HL-60 (cell line): ENCODE data around the gene S100PBP.
A peak's percentile ranks its signal among the peaks of the same experiment; 100 is the strongest.

Experiments
- DNase-seq, 2 experiments: peaks; one replicate each; pipeline ENCODE4 v3.0.0-alpha.2; 2010 to 2020; ENCODE audit warnings: low read depth in 1 of 2, low spot score in 1 of 2
- H3K27ac ChIP-seq: fragments of 250-450 bp; sonication (Bioruptor Pico); replicated peaks from 2 replicates; pipeline ENCODE4 v1.5.1; 2020; ENCODE audit warnings: mild to moderate bottlenecking, moderate library complexity
- H3K27me3 ChIP-seq: fragments of 250-450 bp; sonication (Bioruptor Pico); 2 replicates; pipeline ENCODE4 v1.5.1; 2021; ENCODE audit warnings: mild to moderate bottlenecking, moderate library complexity; ENCODE audit not compliant: insufficient read depth, poor library complexity, severe bottlenecking
- H3K4me3 ChIP-seq: replicated peaks from 2 replicates; pipeline ENCODE4 v1.5.1; 2011; ENCODE audit warnings: mild to moderate bottlenecking, control low read depth, low read length; ENCODE audit not compliant: insufficient read depth
- CTCF ChIP-seq: IDR thresholded peaks from one replicate; pipeline ENCODE4 v1.5.1; 2011; ENCODE audit warnings: low read length, control low read depth, inconsistent platforms; ENCODE audit not compliant: insufficient read depth
- GABPA ChIP-seq: IDR thresholded peaks from 2 replicates; pipeline ENCODE4 v1.6.1; 2012; ENCODE audit warnings: low read depth
- POLR2AphosphoS5 ChIP-seq: IDR thresholded peaks from 2 replicates; pipeline ENCODE4 v1.6.1; 2012; ENCODE audit warnings: low read depth
- REST ChIP-seq: IDR thresholded peaks from 2 replicates; pipeline ENCODE4 v1.6.1; 2012; ENCODE audit warnings: low read depth; ENCODE audit not compliant: insufficient replicate concordance
- SPI1 ChIP-seq: IDR thresholded peaks from 2 replicates; pipeline ENCODE4 v1.6.1; 2012; ENCODE audit warnings: low read depth, mild to moderate bottlenecking, borderline replicate concordance

Gene S100PBP

GRCh38 chr1:32900371-32900955 lies 83.0 kb downstream of the S100PBP start:
- Histone ChIP-seq H3K27ac (no peak overlapping the region), H3K4me3 (no peak overlapping the region), H3K27me3 (peaks cover 41% of the 10 kb centered on the region)
- DNase-seq, result no peak
- no peak for TF ChIP-seq GABPA
- TF ChIP-seq REST, result no peak
- no peak for TF ChIP-seq CTCF
- TF ChIP-seq SPI1, result no peak
- TF ChIP-seq POLR2AphosphoS5, result no peak

- TF ChIP-seq GABPA, result no peak
- peak in 1 of 2 experiments; percentile 5 for DNase-seq
- Histone ChIP-seq H3K27ac (no peak within 1 kb of the TSS), H3K4me3 (peak within 1 kb of the TSS; percentile 27), H3K27me3 (peaks cover 41% of the 10 kb centered on the region)
Measured at GRCh38 chr1:32900956-32901822, 83.7 kb downstream of the S100PBP start, which contains the start of gene TMEM54. TMEM54 (minus strand) TSS chr1:32901389; CDS start chr1:32901238, 151 bp downstream.

GRCh38 chr1:32901823-32902534 lies 84.5 kb downstream of the S100PBP start:
- DNase-seq, result no peak
- Histone ChIP-seq H3K27me3 (peaks cover 41% of the 10 kb centered on the region), H3K27ac (no peak overlapping the region), H3K4me3 (no peak overlapping the region)
- TF ChIP-seq REST, result no peak
- TF ChIP-seq CTCF, result no peak
- TF ChIP-seq POLR2AphosphoS5, result no peak
- TF ChIP-seq GABPA, result no peak

- peaks cover 41% of the 10 kb centered on the region for H3K27me3 ChIP-seq
- DNase-seq, result no peak
- no peak for TF ChIP-seq POLR2AphosphoS5
- TF ChIP-seq SPI1, result no peak
- TF ChIP-seq REST, result no peak
- TF ChIP-seq GABPA, result no peak
- no peak for TF ChIP-seq CTCF
- no peak overlapping the region for H3K4me3 ChIP-seq
- no peak overlapping the region for H3K27ac ChIP-seq
Measured at GRCh38 chr1:32902535-32902920, 85.1 kb downstream of the S100PBP start.
